Mononuclear cell (primary cell): ENCODE data around the gene TNFRSF4. TPM values are rescaled to one million over a fixed set of nuclear protein-coding genes. Genes with fewer than 3 reads are reported as not detected.

Experiments used
- H3K27me3 ChIP-seq: 2 replicates; pipeline ENCODE4 v1.6.0; 2011; ENCODE audit warnings: low read length, control low read depth; ENCODE audit not compliant: insufficient read depth
- H3K4me1 ChIP-seq: 2 replicates; pipeline ENCODE4 v1.5.1; 2011; ENCODE audit warnings: mild to moderate bottlenecking, low read length, control low read depth; ENCODE audit not compliant: insufficient read depth
- H3K4me3 ChIP-seq: 2 replicates; pipeline ENCODE4 v1.5.1; 2011; ENCODE audit warnings: mild to moderate bottlenecking, low read length, moderate library complexity
- H3K9me3 ChIP-seq: 2 replicates; pipeline ENCODE4 v1.5.1; 2011; ENCODE audit warnings: low read depth, mild to moderate bottlenecking, control low read depth, low read length
- total RNA-seq: library from RNA; depleted of rRNA; stranded (reverse); fragments of >200 nt; gene quantifications from one replicate; pipeline ENCODE4 v1.2.3, GENCODE V29; 2012

Gene TNFRSF4
- total RNA-seq, 1 donor, result 3.3 TPM

GRCh38 chr1:1170215-1171091 lies 43.5 kb downstream of the TNFRSF4 start:
- H3K4me3 ChIP-seq, result no peak overlapping the region
- H3K27me3 ChIP-seq, result no peaks in the 10 kb centered on the region
- H3K4me1 ChIP-seq, result peaks cover 40% of the 10 kb centered on the region
- H3K9me3 ChIP-seq, result no peaks in the 10 kb centered on the region

- Histone ChIP-seq H3K27me3 (no peaks in the 10 kb centered on the region), H3K4me1 (peaks cover 40% of the 10 kb centered on the region)
Measured at GRCh38 chr1:1169429-1170214, 44.3 kb downstream of the TNFRSF4 start.

GRCh38 chr1:1168451-1169411 lies 45.2 kb downstream of the TNFRSF4 start:
- Histone ChIP-seq H3K4me3 (no peak overlapping the region), H3K9me3 (no peaks in the 10 kb centered on the region), H3K27me3 (no peaks in the 10 kb centered on the region), H3K4me1 (peaks cover 35% of the 10 kb centered on the region)

More at GRCh38 chr1:1169429-1170214, 44.3 kb downstream of the TNFRSF4 start:
- H3K9me3 ChIP-seq, result no peaks in the 10 kb centered on the region
- no peak overlapping the region for H3K4me3 ChIP-seq

GRCh38 chr1:1167841-1168450 lies 46.0 kb downstream of the TNFRSF4 start:
- Histone ChIP-seq H3K4me3 (no peak overlapping the region), H3K27me3 (no peaks in the 10 kb centered on the region), H3K9me3 (no peaks in the 10 kb centered on the region), H3K4me1 (peaks cover 27% of the 10 kb centered on the region)

- no peak overlapping the region for H3K4me3 ChIP-seq
- no peaks in the 10 kb centered on the region for H3K9me3 ChIP-seq
- peaks cover 25% of the 10 kb centered on the region for H3K4me1 ChIP-seq
- H3K27me3 ChIP-seq, result no peaks in the 10 kb centered on the region
Measured at GRCh38 chr1:1167398-1167821, 46.5 kb downstream of the TNFRSF4 start.

- peaks cover 19% of the 10 kb centered on the region for H3K4me1 ChIP-seq
- no peaks in the 10 kb centered on the region for H3K27me3 ChIP-seq
Measured at GRCh38 chr1:1166642-1167397, 47.1 kb downstream of the TNFRSF4 start.

GRCh38 chr1:1165900-1166421 lies 48.0 kb downstream of the TNFRSF4 start:
- Histone ChIP-seq H3K4me3 (no peak overlapping the region), H3K9me3 (no peaks in the 10 kb centered on the region), H3K4me1 (peaks cover 10% of the 10 kb centered on the region), H3K27me3 (no peaks in the 10 kb centered on the region)

More at GRCh38 chr1:1166642-1167397, 47.1 kb downstream of the TNFRSF4 start:
- Histone ChIP-seq H3K9me3 (no peaks in the 10 kb centered on the region), H3K4me3 (no peak overlapping the region)

GRCh38 chr1:1165485-1165884 lies 48.5 kb downstream of the TNFRSF4 start:
- H3K4me1 ChIP-seq, result peaks cover 5% of the 10 kb centered on the region
- H3K27me3 ChIP-seq, result no peaks in the 10 kb centered on the region
- H3K9me3 ChIP-seq, result no peaks in the 10 kb centered on the region
- no peak overlapping the region for H3K4me3 ChIP-seq

- H3K27me3 ChIP-seq, result no peaks in the 10 kb centered on the region
- H3K4me3 ChIP-seq, result no peak overlapping the region
- no peaks in the 10 kb centered on the region for H3K9me3 ChIP-seq
- peaks cover 2% of the 10 kb centered on the region for H3K4me1 ChIP-seq
Measured at GRCh38 chr1:1164701-1165451, 49.1 kb downstream of the TNFRSF4 start.

GRCh38 chr1:1164361-1164700 lies 49.6 kb downstream of the TNFRSF4 start:
- Histone ChIP-seq H3K4me3 (no peak overlapping the region), H3K27me3 (no peaks in the 10 kb centered on the region), H3K4me1 (peaks cover under 1% of the 10 kb centered on the region), H3K9me3 (no peaks in the 10 kb centered on the region)

GRCh38 chr1:1163538-1164070 lies 50.3 kb downstream of the TNFRSF4 start:
- Histone ChIP-seq H3K4me3 (no peak overlapping the region), H3K4me1 (peaks cover 8% of the 10 kb centered on the region)

GRCh38 chr1:1162597-1163537 lies 51.1 kb downstream of the TNFRSF4 start:
- Histone ChIP-seq H3K4me3 (no peak overlapping the region), H3K27me3 (no peaks in the 10 kb centered on the region), H3K9me3 (no peaks in the 10 kb centered on the region), H3K4me1 (peaks cover 15% of the 10 kb centered on the region)

More at GRCh38 chr1:1163538-1164070, 50.3 kb downstream of the TNFRSF4 start:
- no peaks in the 10 kb centered on the region for H3K27me3 ChIP-seq
- H3K9me3 ChIP-seq, result no peaks in the 10 kb centered on the region
